A549 (cell line): ENCODE results near the gene CRYBB2. TPM values are rescaled to one million over a fixed set of nuclear protein-coding genes. Genes with fewer than 3 reads are reported as not detected.

Source experiments
- ATAC-seq, 2 experiments: fragments of 200-7000 bp in 1 of 2; fragments of >200 bp in 1 of 2; cut with Nextera tagmentation in 1 of 2; cut with Tn5 transposase in 1 of 2; 3 replicates each; pipeline versions ENCODE4 v1.8.0 to v1.9.1; 2018 to 2020; ENCODE audit warnings: mild to moderate bottlenecking in 1 of 2, moderate library complexity in 1 of 2
- CTCF ChIA-PET: fragments of 300-600 bp; sonication (Branson Sonifier 250); formaldehyde crosslinking; extraction: SDS; loops from one replicate; lab custom pipeline; 2021; ENCODE audit warnings: antibody characterized with exemption, inconsistent platforms; lab: Yijun Ruan, JAX
- POLR2A ChIA-PET: fragments of 350-600 bp; formaldehyde crosslinking; extraction: SDS; loops from one replicate; lab custom pipeline; 2021; ENCODE audit warnings: antibody characterized with exemption, inconsistent platforms; lab: Yijun Ruan, JAX
- DNase-seq, 2 experiments: peaks; one replicate each; pipeline versions ENCODE4 v3.0.0 to v3.0.0-alpha.2; 2011 to 2016; ENCODE audit warnings: low read depth in 1 of 2, low spot score in 1 of 2
- FAIRE-seq: peaks from 2 replicates; lab custom pipeline; 2011; peaks lifted over from hg19 to GRCh38; lab: Jason Lieb, UNC
- H3K27ac ChIP-seq, 2 experiments: fragments of >200 bp; sonication (Bioruptor Twin); formaldehyde crosslinking; 3 replicates each; pipeline ENCODE4 v1.5.1; 2016 to 2017
- H3K4me1 ChIP-seq: fragments of >200 bp; sonication (Bioruptor Twin); formaldehyde crosslinking; 3 replicates; pipeline ENCODE4 v1.6.1; 2016
- H3K4me2 ChIP-seq: fragments of >200 bp; sonication (Bioruptor Twin); formaldehyde crosslinking; 3 replicates; pipeline ENCODE4 v1.6.1; 2016
- H3K4me3 ChIP-seq: fragments of >200 bp; sonication (Bioruptor Twin); formaldehyde crosslinking; 3 replicates; pipeline ENCODE4 v1.5.1; 2016
- H3K9me3 ChIP-seq: fragments of >200 bp; sonication (Bioruptor Twin); formaldehyde crosslinking; 3 replicates; pipeline ENCODE4 v1.6.1; 2016
- CBX2 ChIP-seq: fragments of 200-600 bp; sonication (generic); IDR thresholded peaks from 2 replicates; pipeline ENCODE4 v1.6.1; 2016; ENCODE audit warnings: low read depth, mild to moderate bottlenecking, borderline replicate concordance
- CHD4 ChIP-seq: fragments of 200-600 bp; sonication (generic); IDR thresholded peaks from 2 replicates; pipeline ENCODE4 v1.6.1; 2016; ENCODE audit warnings: antibody characterized with exemption, mild to moderate bottlenecking, borderline replicate concordance
- EHF ChIP-seq: fragments of 250-450 bp; sonication (Bioruptor Pico); IDR thresholded peaks from 2 replicates; pipeline ENCODE4 v1.5.0; 2020; ENCODE audit warnings: mild to moderate bottlenecking
- EP300 ChIP-seq, 2 experiments: fragments of >200 bp; sonication (Bioruptor Twin); formaldehyde crosslinking; IDR thresholded peaks; 2 replicates in 1 of 2; 3 replicates in 1 of 2; pipeline ENCODE4 v1.6.1; 2016 to 2017
- ESRRA ChIP-seq: fragments of 150-350 bp; IDR thresholded peaks from 2 replicates; pipeline ENCODE4 v1.6.1; 2014; ENCODE audit warnings: mild to moderate bottlenecking, low read length, borderline replicate concordance
- FOSL2 ChIP-seq, 2 experiments: fragments of 450-650 bp in 1 of 2; fragments of >200 bp in 1 of 2; sonication (Bioruptor Twin) in 1 of 2; formaldehyde crosslinking; IDR thresholded peaks; 2 replicates each; pipeline versions ENCODE4 v1.5.0 to v1.6.1; 2016 to 2020; ENCODE audit warnings: mild to moderate bottlenecking in 1 of 2, moderate library complexity in 1 of 2
- HDAC2 ChIP-seq: fragments of 200-600 bp; sonication (generic); IDR thresholded peaks from 2 replicates; pipeline ENCODE4 v1.6.1; 2016
- HOXA7 ChIP-seq: fragments of 250-450 bp; sonication (Bioruptor Pico); IDR thresholded peaks from 2 replicates; pipeline ENCODE4 v1.5.0; 2020; ENCODE audit warnings: mild to moderate bottlenecking, moderate library complexity
- HOXB13 ChIP-seq: fragments of 250-450 bp; sonication (Bioruptor Pico); IDR thresholded peaks from 2 replicates; pipeline ENCODE4 v1.5.0; 2020; ENCODE audit warnings: low read depth, mild to moderate bottlenecking, moderate library complexity
- MAFK ChIP-seq: fragments of 450-650 bp; IDR thresholded peaks from 2 replicates; pipeline ENCODE4 v1.6.1; 2014; ENCODE audit not compliant: partially characterized antibody
- MYC ChIP-seq: IDR thresholded peaks from 2 replicates; pipeline ENCODE4 v1.6.1; 2012; ENCODE audit warnings: mild to moderate bottlenecking, inconsistent platforms, low read length, improper control_type of control experiment, borderline replicate concordance
- NFE2L2 ChIP-seq: fragments of 150-350 bp; conservative IDR thresholded peaks from 2 replicates; pipeline ENCODE4 v1.6.1; 2014; ENCODE audit warnings: low read length
- PHF8 ChIP-seq: fragments of 200-600 bp; sonication (generic); IDR thresholded peaks from 2 replicates; pipeline ENCODE4 v1.6.1; 2016; ENCODE audit warnings: low read depth, mild to moderate bottlenecking, antibody characterized with exemption, moderate library complexity, borderline replicate concordance
- RAD21 ChIP-seq, 2 experiments: fragments of >200 bp in 1 of 2; sonication (Bioruptor Twin) in 1 of 2; formaldehyde crosslinking in 1 of 2; IDR thresholded peaks in 1 of 2; conservative IDR thresholded peaks in 1 of 2; 2 replicates in 1 of 2; 3 replicates in 1 of 2; pipeline ENCODE4 v1.6.1; 2012 to 2018; ENCODE audit warnings: inconsistent platforms in 1 of 2
- RARB ChIP-seq: fragments of 250-450 bp; sonication (Bioruptor Pico); IDR thresholded peaks from 2 replicates; pipeline ENCODE4 v1.8.0; 2021; ENCODE audit warnings: mild to moderate bottlenecking, moderate library complexity
- RCOR1 ChIP-seq: fragments of 150-350 bp; IDR thresholded peaks from 2 replicates; pipeline ENCODE4 v1.6.1; 2014; ENCODE audit warnings: antibody characterized with exemption, low read length, low read depth
- SMC3 ChIP-seq: fragments of >200 bp; sonication (Bioruptor Twin); formaldehyde crosslinking; IDR thresholded peaks from 3 replicates; pipeline ENCODE4 v1.6.1; 2018; ENCODE audit warnings: inconsistent platforms
- ZFP36 ChIP-seq: fragments of 450-650 bp; IDR thresholded peaks from 2 replicates; pipeline ENCODE4 v1.6.1; 2014; ENCODE audit warnings: borderline replicate concordance; ENCODE audit not compliant: partially characterized antibody
- WGBS: methylation state at CpG from one replicate; pipeline ENCODE4 v1.1.6; 2017; ENCODE audit errors: missing lambda C conversion rate; 5-methylcytosine and 5-hydroxymethylcytosine counted together
- polyA plus RNA-seq, 4 experiments: library from polyadenylated mRNA; depleted of rRNA in 3 of 4; stranded (reverse); fragments of >200 nt; fragmentation: RNase III in 1 of 4; extraction: RNeasy Plus Mini Kit Qiagen cat#74134 plus additional on column Dnase treatment in 1 of 4; gene quantifications; 2 replicates in 3 of 4; 3 replicates in 1 of 4; pipeline ENCODE4 v1.2.3, GENCODE V29; 2011 to 2017
- TF ChIP-seq, protein P1 (sequence below): IDR thresholded peaks from 2 replicates; pipeline ENCODE4 v1.6.1; 2012
- TF ChIP-seq, protein P2 (sequence below): fragments of >200 bp; sonication (Bioruptor Twin); formaldehyde crosslinking; IDR thresholded peaks from 3 replicates; pipeline ENCODE4 v1.6.1; 2016
- TF ChIP-seq, protein P3 (sequence below): fragments of 200-600 bp; sonication (generic); IDR thresholded peaks from 2 replicates; pipeline ENCODE4 v1.6.1; 2016; ENCODE audit warnings: antibody characterized with exemption, mild to moderate bottlenecking, moderate library complexity
- TF ChIP-seq, protein P4 (sequence below): IDR thresholded peaks from 2 replicates; pipeline ENCODE4 v1.6.1; 2012; ENCODE audit warnings: low read depth, borderline replicate concordance
- TF ChIP-seq, protein P5 (sequence below): fragments of 450-650 bp; IDR thresholded peaks from 2 replicates; pipeline ENCODE4 v1.6.1; 2014; ENCODE audit warnings: antibody characterized with exemption

Gene CRYBB2
- polyA plus RNA-seq, 2 of the 4 experiments (the other 2 are of a cell fraction) = not detected

DNA sequence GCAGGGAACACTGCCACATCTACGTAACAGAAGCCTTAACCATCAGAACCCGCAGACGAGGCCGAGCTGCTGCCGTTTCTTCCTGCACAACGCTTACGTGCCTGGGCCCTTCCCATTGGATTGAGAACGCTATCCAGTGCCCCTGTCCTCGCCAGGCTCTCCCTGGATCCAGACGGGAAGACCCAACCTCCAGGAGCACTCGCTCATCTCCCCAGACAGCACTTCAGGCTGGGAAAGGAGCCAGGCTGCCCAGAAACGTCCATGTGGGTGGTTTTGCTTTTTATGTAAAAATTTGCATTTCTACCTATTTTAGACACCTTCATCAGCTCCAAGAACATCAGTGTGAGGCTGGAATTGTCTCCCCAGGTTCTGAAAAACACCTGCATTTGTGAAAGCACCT lies 27.0 kb upstream of the CRYBB2 start:
- TF ChIP-seq CBX2 (no peak), NFE2L2 (no peak), ESRRA (no peak), EP300 (IDR thresholded peaks at IDR 0.05) (no peak), SMC3 (no peak), HOXA7 (CRISPR knock-in tag) (no peak), MAFK (no peak)
- TF ChIP-seq, protein P1, sequence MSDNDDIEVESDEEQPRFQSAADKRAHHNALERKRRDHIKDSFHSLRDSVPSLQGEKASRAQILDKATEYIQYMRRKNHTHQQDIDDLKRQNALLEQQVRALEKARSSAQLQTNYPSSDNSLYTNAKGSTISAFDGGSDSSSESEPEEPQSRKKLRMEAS = no peak
- TF ChIP-seq, protein P2, sequence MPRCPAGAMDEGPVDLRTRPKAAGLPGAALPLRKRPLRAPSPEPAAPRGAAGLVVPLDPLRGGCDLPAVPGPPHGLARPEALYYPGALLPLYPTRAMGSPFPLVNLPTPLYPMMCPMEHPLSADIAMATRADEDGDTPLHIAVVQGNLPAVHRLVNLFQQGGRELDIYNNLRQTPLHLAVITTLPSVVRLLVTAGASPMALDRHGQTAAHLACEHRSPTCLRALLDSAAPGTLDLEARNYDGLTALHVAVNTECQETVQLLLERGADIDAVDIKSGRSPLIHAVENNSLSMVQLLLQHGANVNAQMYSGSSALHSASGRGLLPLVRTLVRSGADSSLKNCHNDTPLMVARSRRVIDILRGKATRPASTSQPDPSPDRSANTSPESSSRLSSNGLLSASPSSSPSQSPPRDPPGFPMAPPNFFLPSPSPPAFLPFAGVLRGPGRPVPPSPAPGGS = no peak
- TF ChIP-seq, all 56 proteins: peak for 0
- 80% methylated on average over 6 of the region's 12 CpGs for WGBS

DNA sequence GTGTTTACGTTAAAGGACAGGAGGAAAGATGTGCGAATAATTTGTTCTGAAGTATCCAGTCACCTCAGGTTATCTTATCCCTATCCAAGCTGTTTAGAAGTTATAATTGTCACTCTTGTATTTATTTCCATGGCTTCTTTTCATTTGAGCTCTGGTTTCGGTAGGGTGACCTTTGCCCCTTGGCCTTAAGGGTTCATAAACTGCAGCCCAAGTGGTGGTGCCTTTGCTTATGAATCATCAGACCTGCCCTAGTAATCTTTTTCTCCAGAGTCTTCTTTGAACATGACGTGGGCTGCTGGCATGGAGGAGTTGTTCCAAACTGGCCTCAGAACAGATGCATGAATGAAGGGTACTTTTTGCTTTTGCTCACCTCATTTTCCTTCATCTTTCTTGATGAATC lies 26.3 kb upstream of the CRYBB2 start:
- CTCF ChIA-PET = interaction anchor here (2.1 kb wide), 1 partner anchor 8 kb away, joined by 9 read pairs; no protein-coding TSS in a partner anchor
- Histone ChIP-seq H3K4me2 (no peak overlapping the region), H3K4me3 (no peak overlapping the region), H3K9me3 (no peaks in the 10 kb centered on the region), H3K27ac (no peak overlapping the region), H3K4me1 (no peaks in the 10 kb centered on the region)
- WGBS = 87% methylated on average over 4 of the region's 4 CpGs
- POLR2A ChIA-PET = no interaction called here
- FAIRE-seq (no peak), DNase-seq (no peak), ATAC-seq (no peak)
- TF ChIP-seq RARB (CRISPR knock-in tag) = no peak

More for the DNA sequence above, 27.0 kb upstream of the CRYBB2 start:
- ChIA-PET CTCF (interaction anchor here (2.1 to 2.9 kb wide), 2 partner anchors 9 kb away, joined by 9 to 16 read pairs; no protein-coding TSS in a partner anchor), POLR2A (no interaction called here)
- ATAC-seq (no peak), DNase-seq (no peak), FAIRE-seq (no peak)
- H3K4me2 ChIP-seq = no peak overlapping the region
- H3K4me1 ChIP-seq = no peaks in the 10 kb centered on the region
- no peak overlapping the region for H3K27ac ChIP-seq
- H3K9me3 ChIP-seq = no peaks in the 10 kb centered on the region
- H3K4me3 ChIP-seq = no peak overlapping the region

DNA sequence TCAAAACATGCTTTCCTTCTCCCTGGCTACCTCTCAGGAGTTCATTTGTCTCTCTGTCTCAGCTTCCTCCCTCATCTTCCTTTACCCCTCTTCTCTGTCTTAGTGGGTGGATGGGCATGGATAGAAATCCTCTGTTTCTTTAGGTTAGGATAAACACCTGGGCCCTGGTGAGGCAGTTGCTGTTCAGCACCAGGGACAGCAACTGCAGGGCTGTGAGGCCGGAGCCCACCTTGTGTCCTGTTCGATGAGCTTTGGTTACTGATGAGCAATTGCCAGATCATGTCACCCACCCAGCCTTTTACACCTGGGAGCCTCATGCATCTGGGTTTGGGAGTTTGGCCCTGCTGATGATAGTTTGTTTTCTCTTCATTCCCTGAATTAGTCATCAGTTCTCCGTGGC lies 25.9 kb upstream of the CRYBB2 start:
- Histone ChIP-seq H3K4me2 (no peak overlapping the region), H3K27ac (no peak overlapping the region), H3K4me3 (no peak overlapping the region), H3K4me1 (no peaks in the 10 kb centered on the region), H3K9me3 (no peaks in the 10 kb centered on the region)
- TF ChIP-seq, protein P3, sequence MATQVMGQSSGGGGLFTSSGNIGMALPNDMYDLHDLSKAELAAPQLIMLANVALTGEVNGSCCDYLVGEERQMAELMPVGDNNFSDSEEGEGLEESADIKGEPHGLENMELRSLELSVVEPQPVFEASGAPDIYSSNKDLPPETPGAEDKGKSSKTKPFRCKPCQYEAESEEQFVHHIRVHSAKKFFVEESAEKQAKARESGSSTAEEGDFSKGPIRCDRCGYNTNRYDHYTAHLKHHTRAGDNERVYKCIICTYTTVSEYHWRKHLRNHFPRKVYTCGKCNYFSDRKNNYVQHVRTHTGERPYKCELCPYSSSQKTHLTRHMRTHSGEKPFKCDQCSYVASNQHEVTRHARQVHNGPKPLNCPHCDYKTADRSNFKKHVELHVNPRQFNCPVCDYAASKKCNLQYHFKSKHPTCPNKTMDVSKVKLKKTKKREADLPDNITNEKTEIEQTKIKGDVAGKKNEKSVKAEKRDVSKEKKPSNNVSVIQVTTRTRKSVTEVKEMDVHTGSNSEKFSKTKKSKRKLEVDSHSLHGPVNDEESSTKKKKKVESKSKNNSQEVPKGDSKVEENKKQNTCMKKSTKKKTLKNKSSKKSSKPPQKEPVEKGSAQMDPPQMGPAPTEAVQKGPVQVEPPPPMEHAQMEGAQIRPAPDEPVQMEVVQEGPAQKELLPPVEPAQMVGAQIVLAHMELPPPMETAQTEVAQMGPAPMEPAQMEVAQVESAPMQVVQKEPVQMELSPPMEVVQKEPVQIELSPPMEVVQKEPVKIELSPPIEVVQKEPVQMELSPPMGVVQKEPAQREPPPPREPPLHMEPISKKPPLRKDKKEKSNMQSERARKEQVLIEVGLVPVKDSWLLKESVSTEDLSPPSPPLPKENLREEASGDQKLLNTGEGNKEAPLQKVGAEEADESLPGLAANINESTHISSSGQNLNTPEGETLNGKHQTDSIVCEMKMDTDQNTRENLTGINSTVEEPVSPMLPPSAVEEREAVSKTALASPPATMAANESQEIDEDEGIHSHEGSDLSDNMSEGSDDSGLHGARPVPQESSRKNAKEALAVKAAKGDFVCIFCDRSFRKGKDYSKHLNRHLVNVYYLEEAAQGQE = peak; percentile 87
- no peak for TF ChIP-seq ZFP36
- ATAC-seq (no peak), DNase-seq (no peak), FAIRE-seq (no peak)
- ChIA-PET POLR2A (no interaction called here), CTCF (interaction anchor here (2.1 kb wide), 1 partner anchor 8 kb away, joined by 9 read pairs; no protein-coding TSS in a partner anchor)
- WGBS = 77% methylated on average over 1 of the region's 3 CpGs

DNA sequence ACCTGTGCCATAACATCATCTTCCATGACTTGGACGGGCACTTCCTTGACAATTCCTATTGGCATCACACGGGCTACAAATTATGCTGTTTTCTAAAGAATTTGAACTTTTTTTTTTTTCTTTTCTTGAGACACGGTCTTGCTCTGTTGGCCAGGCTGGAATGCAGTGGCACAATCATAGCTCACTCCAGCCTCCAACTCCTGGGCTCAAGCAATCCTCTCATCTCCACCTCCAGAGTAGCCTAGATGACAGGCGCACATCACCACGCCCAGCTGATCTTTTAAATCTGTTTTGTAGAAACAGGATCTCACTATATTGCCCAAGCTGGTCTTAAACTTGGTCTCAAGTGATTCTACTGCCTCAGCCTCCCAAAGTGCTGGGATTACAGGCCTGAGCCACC lies 23.1 kb upstream of the CRYBB2 start:
- CTCF ChIA-PET = interaction anchor here (0.5 to 0.6 kb wide), 2 partner anchors 67 to 1114 kb away, joined by 4 to 5 read pairs; no protein-coding TSS in a partner anchor
- no peak for FAIRE-seq
- H3K4me1 ChIP-seq = no peaks in the 10 kb centered on the region
- no peak overlapping the region for H3K27ac ChIP-seq
- H3K9me3 ChIP-seq = no peaks in the 10 kb centered on the region
- 94% methylated on average over 5 of the region's 5 CpGs for WGBS
- no peak for DNase-seq
- H3K4me3 ChIP-seq = no peak overlapping the region
- ATAC-seq = no peak
- no peak overlapping the region for H3K4me2 ChIP-seq
- POLR2A ChIA-PET = no interaction called here
- TF ChIP-seq PHF8 = no peak
- TF ChIP-seq FOSL2 (IDR thresholded peaks at IDR 0.05) = no peak
- no peak for TF ChIP-seq FOSL2 (CRISPR knock-in tag; IDR thresholded peaks at IDR 0.05)
- TF ChIP-seq EHF = no peak
- TF ChIP-seq HDAC2 = no peak
- no peak for TF ChIP-seq SMC3
- no peak for TF ChIP-seq HOXA7 (CRISPR knock-in tag)
- TF ChIP-seq, protein P4, sequence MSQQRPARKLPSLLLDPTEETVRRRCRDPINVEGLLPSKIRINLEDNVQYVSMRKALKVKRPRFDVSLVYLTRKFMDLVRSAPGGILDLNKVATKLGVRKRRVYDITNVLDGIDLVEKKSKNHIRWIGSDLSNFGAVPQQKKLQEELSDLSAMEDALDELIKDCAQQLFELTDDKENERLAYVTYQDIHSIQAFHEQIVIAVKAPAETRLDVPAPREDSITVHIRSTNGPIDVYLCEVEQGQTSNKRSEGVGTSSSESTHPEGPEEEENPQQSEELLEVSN = no peak
- no peak for TF ChIP-seq RARB (CRISPR knock-in tag)
- TF ChIP-seq HOXB13 = no peak
- TF ChIP-seq CHD4 = no peak
- no peak for TF ChIP-seq ESRRA
- TF ChIP-seq EP300 (IDR thresholded peaks at IDR 0.05) = no peak
- no peak for TF ChIP-seq RAD21 (conservative IDR thresholded peaks at IDR 0.05 in 1 of 2, IDR thresholded peaks at IDR 0.05 in 1 of 2)
- TF ChIP-seq MYC = no peak
- no peak for TF ChIP-seq ZFP36
- TF ChIP-seq, protein P5, sequence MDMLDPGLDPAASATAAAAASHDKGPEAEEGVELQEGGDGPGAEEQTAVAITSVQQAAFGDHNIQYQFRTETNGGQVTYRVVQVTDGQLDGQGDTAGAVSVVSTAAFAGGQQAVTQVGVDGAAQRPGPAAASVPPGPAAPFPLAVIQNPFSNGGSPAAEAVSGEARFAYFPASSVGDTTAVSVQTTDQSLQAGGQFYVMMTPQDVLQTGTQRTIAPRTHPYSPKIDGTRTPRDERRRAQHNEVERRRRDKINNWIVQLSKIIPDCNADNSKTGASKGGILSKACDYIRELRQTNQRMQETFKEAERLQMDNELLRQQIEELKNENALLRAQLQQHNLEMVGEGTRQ = no peak
- TF ChIP-seq RCOR1 = no peak
